Osteocyte (in vitro differentiated cells): Measurements from ENCODE around the gene DECR2. TPM values are rescaled to one million over a fixed set of nuclear protein-coding genes. Genes with fewer than 3 reads are reported as not detected.
A peak's percentile ranks its signal among the peaks of the same experiment; 100 is the strongest.
"Not testable (repeated sequence)": the region's sequence is repeated elsewhere in the genome, so short reads cannot be mapped to it uniquely, and the experiment has no call there.

ENCODE experiments used
- DNase-seq: peaks from one replicate; pipeline ENCODE4 v3.0.0; 2021; ENCODE audit warnings: mixed read lengths; ENCODE audit not compliant: unreplicated experiment; ENCODE audit errors: extremely low spot score
- H3K27ac Mint-ChIP-seq: one replicate; pipeline ENCODE4 v1.8.0; 2021; ENCODE audit warnings: mild to moderate bottlenecking, mixed read lengths; ENCODE audit not compliant: unreplicated experiment
- H3K27me3 Mint-ChIP-seq: one replicate; pipeline ENCODE4 v1.8.0; 2021; ENCODE audit warnings: mixed read lengths; ENCODE audit not compliant: unreplicated experiment
- H3K36me3 Mint-ChIP-seq: one replicate; pipeline ENCODE4 v1.8.0; 2021; ENCODE audit warnings: mixed read lengths; ENCODE audit not compliant: unreplicated experiment
- H3K4me1 Mint-ChIP-seq: one replicate; pipeline ENCODE4 v1.8.0; 2021; ENCODE audit warnings: mixed read lengths; ENCODE audit not compliant: unreplicated experiment
- H3K4me3 Mint-ChIP-seq: one replicate; pipeline ENCODE4 v1.8.0; 2021; ENCODE audit warnings: mild to moderate bottlenecking, moderate library complexity, mixed read lengths; ENCODE audit not compliant: unreplicated experiment
- H3K9me3 Mint-ChIP-seq: one replicate; pipeline ENCODE4 v1.8.0; 2021; ENCODE audit warnings: mixed read lengths; ENCODE audit not compliant: unreplicated experiment
- total RNA-seq: library from RNA; stranded (reverse); gene quantifications from 2 replicates; pipeline ENCODE4 v1.2.1, GENCODE V29; 2021
- TF ChIP-seq, protein P1 (sequence below): fragments of 200-600 bp; sonication (generic); IDR thresholded peaks from 2 replicates; pipeline ENCODE4 v1.5.0; 2021; ENCODE audit warnings: antibody characterized with exemption, mild to moderate bottlenecking, moderate library complexity

DECR2 gene
- total RNA-seq, 1 donor from 2014 or later: 23.4 TPM

DNA sequence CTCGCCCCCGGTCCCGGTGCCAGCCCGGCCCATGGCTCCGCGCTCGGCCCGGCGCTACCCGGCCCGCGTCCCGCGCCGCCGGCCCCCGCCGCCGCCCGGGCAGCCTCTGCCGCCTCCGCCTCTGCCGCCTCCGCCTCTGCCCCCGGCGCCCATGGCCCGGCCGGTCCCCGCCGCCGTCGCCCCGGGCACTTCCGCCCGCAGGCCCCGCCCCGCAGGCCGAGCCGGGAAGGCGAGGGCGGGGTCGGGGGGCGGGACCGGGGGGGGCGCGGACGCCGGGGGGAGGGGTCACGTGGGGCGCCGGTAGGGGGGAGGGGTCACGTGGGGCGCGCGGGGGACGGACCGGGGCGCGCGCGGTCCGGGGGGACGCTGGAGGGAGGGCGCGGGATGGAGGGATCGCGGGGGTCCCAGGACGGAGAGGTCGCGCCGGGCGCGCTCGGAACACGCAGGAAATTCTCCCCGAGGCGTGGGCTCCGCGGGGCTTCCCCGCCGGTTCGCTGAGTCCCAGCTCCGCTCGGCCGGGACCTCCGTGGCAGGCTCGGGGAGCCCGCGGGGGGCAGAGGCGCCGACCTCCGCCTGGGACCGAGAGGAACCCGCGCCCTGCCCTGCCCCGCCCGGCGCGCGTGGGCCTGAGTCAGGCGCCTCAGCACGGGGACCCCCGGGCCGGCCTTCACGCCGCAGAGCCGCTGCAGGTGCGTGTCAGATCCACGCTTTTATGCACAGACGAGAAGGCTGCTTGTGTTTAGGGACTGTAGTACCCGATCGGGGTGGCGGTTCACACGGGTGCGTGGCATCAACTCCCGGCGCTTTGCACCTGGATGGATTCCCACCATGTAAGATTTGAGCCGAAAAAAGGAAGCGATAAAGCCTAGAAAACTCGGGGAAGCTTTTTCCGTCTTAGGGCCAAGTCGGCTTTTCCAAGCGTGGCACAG is 19.6 kb upstream of the DECR2 start, which contains the start of gene PGAP6:
PGAP6 (minus strand) TSS at position 190 of the 929 bp plus-strand sequence; CDS start at position 33, 157 bp downstream.
- Mint-ChIP-seq H3K9me3 (no peaks in the 10 kb centered on the region), H3K4me1 (peaks cover 22% of the 10 kb centered on the region), H3K27ac (peak within 1 kb of the TSS; percentile 60), H3K36me3 (no peaks in the 10 kb centered on the region), H3K4me3 (peak within 1 kb of the TSS; percentile 82), H3K27me3 (no peaks in the 10 kb centered on the region)
- TF ChIP-seq, protein P1, sequence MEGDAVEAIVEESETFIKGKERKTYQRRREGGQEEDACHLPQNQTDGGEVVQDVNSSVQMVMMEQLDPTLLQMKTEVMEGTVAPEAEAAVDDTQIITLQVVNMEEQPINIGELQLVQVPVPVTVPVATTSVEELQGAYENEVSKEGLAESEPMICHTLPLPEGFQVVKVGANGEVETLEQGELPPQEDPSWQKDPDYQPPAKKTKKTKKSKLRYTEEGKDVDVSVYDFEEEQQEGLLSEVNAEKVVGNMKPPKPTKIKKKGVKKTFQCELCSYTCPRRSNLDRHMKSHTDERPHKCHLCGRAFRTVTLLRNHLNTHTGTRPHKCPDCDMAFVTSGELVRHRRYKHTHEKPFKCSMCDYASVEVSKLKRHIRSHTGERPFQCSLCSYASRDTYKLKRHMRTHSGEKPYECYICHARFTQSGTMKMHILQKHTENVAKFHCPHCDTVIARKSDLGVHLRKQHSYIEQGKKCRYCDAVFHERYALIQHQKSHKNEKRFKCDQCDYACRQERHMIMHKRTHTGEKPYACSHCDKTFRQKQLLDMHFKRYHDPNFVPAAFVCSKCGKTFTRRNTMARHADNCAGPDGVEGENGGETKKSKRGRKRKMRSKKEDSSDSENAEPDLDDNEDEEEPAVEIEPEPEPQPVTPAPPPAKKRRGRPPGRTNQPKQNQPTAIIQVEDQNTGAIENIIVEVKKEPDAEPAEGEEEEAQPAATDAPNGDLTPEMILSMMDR: no peak
- DNase-seq: peak; percentile 86

DNA sequence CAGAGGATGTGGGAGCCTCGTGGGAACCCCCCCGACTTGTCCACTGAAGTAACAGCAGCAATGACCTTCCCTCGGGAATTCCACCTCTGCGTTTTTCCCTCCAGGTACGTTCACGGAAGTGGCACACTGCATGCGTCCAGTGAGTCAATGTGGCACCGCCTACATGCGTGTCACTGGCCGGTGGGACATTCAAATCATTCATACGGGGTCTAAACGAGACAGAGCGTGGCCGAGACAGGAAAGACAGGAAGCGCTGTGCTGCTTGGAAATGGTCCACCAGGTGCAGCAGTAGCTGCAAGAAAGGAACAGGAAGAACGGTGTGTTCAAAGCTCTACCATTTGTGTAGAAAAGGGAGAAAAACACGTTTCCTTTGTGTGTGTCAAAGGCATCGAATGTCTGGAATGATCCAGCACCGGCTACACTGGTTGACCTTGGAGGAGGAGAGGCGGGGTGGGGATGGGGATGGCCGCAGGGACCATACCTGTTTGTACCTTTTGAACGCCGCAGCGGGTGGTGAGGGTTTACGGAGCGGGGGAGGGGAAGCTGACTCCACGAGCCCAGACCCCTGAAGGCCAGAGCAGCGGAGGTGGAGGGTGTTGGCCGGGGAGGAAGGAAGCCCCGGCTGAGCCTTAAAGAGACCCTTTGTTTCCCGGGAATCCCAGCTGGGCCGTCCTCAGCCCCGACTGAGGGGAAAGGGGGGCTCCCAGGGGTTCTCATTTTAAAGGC is 18.2 kb upstream of the DECR2 start:
- no peak for DNase-seq
- TF ChIP-seq, protein P1: no peak
- Mint-ChIP-seq H3K4me3 (peak overlapping the region; percentile 82), H3K4me1 (peaks cover 22% of the 10 kb centered on the region), H3K9me3 (no peaks in the 10 kb centered on the region), H3K27me3 (no peaks in the 10 kb centered on the region), H3K27ac (no peak overlapping the region), H3K36me3 (no peaks in the 10 kb centered on the region)

DNA sequence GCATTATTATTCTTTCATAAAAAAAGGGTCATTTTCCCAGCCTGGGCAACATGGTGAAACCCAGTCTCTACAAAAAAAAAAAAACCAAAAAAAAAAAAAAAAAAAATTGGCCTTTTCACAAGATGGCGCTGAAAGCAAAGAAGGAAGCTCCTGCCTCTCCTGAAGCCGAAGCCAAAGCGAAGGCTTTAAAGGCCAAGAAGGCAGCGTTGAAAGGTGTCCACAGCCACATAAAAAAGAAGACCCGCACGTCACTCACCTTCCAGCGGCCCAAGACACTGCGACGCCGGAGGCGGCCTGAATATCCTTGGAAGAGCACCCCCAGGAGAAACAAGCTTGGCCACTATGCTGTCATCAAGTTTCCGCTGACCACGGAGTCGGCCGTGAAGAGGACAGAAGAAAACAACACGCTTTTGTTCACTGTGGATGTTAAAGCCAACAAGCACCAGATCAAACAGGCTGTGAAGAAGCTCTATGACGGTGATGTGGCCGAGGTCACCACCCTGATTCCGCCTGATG is 15.0 kb upstream of the DECR2 start:
- no peaks in the 10 kb centered on the region for H3K27me3 Mint-ChIP-seq
- no peak overlapping the region for H3K4me3 Mint-ChIP-seq
- no peaks in the 10 kb centered on the region for H3K9me3 Mint-ChIP-seq
- H3K36me3 Mint-ChIP-seq: no peaks in the 10 kb centered on the region
- no peak overlapping the region for H3K27ac Mint-ChIP-seq
- H3K4me1 Mint-ChIP-seq: peaks cover 15% of the 10 kb centered on the region
- TF ChIP-seq, protein P1: peak; percentile 25
- DNase-seq: no peak

DNA sequence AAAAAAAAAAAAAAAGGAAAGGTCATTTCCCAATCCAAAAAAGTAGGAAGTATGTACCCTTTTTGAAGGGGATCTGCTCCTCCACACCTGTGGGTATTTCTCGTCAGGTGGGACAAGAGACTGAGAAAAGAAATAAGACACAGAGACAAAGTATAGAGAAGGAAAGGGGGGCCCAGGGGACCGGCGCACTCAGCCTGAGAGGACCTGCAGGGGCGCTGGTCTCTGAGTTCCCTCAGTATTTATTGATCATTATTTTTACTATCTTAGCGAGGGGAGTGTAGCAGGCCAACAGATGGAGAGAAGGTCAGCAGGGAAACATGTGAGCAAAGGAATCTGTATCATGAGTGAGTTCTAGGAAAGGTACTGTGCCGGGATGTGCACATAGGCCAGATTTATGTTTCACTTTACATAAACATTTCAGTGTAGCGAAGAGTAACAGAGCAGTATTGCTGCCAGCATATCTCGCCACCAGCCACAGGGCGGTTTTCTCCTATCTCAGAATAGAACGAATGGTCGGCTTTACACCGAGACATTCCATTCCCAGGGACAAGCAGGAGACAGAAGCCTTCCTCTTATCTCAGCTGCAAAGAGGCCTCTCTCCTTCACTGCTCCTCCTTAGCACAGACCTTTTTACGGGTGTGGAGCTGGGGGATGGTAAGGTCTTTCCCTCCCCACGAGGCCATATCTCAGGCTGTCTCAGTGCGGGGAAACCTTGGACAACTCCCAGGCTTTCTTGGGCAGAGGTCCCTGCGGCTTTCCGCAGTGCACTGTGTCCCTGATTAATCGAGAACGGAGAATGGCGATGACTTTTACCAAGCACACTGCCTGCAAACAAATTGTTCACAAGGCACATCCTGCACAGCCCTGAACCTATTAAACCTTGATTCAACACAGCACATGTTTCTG is 13.7 kb upstream of the DECR2 start:
- not testable (repeated sequence) for H3K4me1 Mint-ChIP-seq, DNase-seq, H3K4me3 Mint-ChIP-seq, H3K36me3 Mint-ChIP-seq, H3K27ac Mint-ChIP-seq, H3K9me3 Mint-ChIP-seq, H3K27me3 Mint-ChIP-seq

DNA sequence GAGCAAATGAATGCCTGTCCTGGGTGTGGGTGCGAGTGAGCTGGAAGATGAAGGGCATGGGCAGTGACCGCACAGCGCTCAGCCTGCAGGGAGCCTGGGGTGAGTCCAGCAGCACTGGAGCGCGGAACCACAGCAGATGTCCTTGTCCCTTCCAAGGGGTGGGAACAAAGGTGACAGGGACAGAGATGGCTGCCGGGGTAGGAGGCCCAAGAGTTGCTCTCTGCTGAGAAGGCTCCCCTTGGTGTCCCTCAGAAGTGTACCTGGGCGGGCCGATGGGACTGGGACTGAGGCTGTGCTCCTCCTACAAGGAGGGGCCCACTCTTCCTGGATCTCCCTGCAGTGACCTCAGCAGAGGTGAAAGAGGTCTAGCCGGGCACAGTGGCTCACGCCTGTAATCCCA is 12.3 kb upstream of the DECR2 start:
- Mint-ChIP-seq H3K27me3 (no peaks in the 10 kb centered on the region), H3K36me3 (no peaks in the 10 kb centered on the region), H3K4me1 (peaks cover 3% of the 10 kb centered on the region), H3K4me3 (no peak overlapping the region), H3K27ac (no peak overlapping the region), H3K9me3 (no peaks in the 10 kb centered on the region)
- no peak for DNase-seq
- TF ChIP-seq, protein P1: no peak
